Measurements from ENCODE around the gene GPAT2.
"Not testable (repeated sequence)": the region's sequence is repeated elsewhere in the genome, so short reads cannot be mapped to it uniquely, and the experiment has no call there.

Gene GPAT2

DNA sequence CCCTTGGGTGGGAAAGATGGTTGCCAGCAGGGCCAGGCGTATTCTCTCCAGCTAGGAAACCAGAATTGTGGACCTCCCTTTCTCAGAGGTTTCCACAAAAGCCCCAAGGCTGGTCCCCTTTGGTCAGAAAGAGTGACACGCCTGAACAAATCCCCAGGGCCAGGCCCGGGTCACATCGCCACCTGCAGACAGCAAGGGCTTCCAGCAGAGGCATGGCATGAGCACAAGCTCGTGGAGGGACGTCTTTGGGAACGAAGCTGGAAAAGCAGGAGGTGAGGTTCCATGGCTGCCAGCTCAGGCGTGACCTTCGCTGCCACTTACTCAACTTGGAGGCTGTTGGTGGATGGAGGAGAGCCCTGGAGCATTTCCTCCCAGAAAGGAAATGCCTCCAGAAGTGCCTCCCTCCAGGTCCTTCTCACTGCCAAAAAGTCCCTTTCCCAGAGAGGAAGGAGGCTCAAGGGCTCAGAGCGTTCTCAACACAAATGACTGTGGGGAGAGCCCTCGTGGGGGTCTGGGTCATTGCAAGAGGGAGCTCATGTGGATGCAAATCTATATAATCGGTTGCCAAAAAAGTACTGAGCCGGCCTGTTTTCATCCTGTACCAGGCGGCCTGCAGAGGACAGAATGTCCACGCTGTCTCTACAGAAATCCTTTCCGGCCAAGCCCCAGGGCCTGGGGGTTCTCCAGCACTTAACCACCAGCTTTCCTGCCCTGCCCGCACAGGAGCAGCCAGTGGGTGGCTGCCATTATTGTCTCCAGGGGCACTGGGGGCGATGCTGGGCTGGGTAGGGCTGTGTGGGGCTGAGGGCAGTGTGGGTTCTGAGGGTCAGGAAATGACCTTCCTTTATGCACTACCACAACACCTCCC is 14.6 kb upstream of the GPAT2 start:
- H3K9me2 ChIP-seq (replicated peaks; ENCODE audit: low read depth, low read length); H3K36me3 ChIP-seq (ENCODE audit: insufficient read depth, low read length); H3K4me2 ChIP-seq (ENCODE audit: low read depth, low read length, poor library complexity, severe bottlenecking); H3K9ac ChIP-seq (ENCODE audit: low read depth, low read length, poor library complexity, severe bottlenecking); H3K4me1 ChIP-seq (ENCODE audit: insufficient read depth, low read length, poor library complexity, severe bottlenecking); H3K9me3 ChIP-seq (ENCODE audit: insufficient read depth, low read depth, low read length); H3K27me3 ChIP-seq (ENCODE audit: insufficient read depth, low read length, poor library complexity, severe bottlenecking); H3F3A ChIP-seq (ENCODE audit: low read depth); H2AFZ ChIP-seq (ENCODE audit: low read length); H3K4me3 ChIP-seq (ENCODE audit: low read length, poor library complexity, severe bottlenecking); H4K20me1 ChIP-seq (ENCODE audit: insufficient read depth, low read length, poor library complexity, severe bottlenecking); H3K79me2 ChIP-seq (ENCODE audit: insufficient read depth, low read length): not testable (repeated sequence)

DNA sequence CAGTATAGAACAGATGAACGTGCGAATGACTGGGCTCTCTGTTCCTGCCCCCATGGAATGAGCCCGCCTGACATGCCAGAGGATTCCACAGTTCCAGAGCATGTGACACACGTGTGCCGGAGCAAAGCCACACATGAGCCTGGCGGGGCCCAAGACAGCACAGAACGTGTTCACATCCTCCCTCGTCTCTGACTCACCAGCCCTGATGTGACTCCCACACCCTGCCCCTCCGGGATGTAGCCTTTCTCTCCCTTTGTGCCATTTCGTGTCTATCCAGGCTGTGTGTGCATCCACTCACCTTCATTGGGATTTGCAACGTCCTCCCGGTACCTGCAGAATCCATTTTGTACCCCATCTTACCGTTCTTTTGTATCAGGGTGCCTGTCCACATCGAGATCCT is 838 bp upstream of the GPAT2 start:
- not testable (repeated sequence) for H3K9me2 ChIP-seq (replicated peaks; ENCODE audit: low read depth, low read length); H3K4me2 ChIP-seq (ENCODE audit: low read depth, low read length, poor library complexity, severe bottlenecking); H3K4me3 ChIP-seq (ENCODE audit: low read length, poor library complexity, severe bottlenecking); H3K79me2 ChIP-seq (ENCODE audit: insufficient read depth, low read length); H2AFZ ChIP-seq (ENCODE audit: low read length); H4K20me1 ChIP-seq (ENCODE audit: insufficient read depth, low read length, poor library complexity, severe bottlenecking); H3K9ac ChIP-seq (ENCODE audit: low read depth, low read length, poor library complexity, severe bottlenecking); H3K36me3 ChIP-seq (ENCODE audit: insufficient read depth, low read length); H3F3A ChIP-seq (ENCODE audit: low read depth); H3K9me3 ChIP-seq (ENCODE audit: insufficient read depth, low read depth, low read length); H3K27me3 ChIP-seq (ENCODE audit: insufficient read depth, low read length, poor library complexity, severe bottlenecking); H3K4me1 ChIP-seq (ENCODE audit: insufficient read depth, low read length, poor library complexity, severe bottlenecking)

DNA sequence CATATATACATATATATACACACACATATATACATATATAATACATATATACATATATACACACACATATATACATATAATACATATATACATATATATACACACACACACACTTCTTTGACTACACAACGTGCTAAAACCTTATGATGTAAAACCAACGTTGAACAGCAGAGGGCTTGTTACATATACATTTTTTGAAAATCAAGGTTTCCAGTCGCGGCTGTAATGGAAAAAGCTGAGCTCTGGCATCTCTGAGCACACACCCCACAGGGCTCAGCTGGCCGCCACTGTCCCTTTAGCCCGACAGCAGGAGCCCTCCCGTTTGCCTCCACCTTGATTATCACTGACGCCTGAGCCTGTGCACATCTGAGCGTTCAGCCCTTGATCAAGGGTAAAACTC is 719 bp downstream of the GPAT2 start:
- H3K79me2 ChIP-seq (ENCODE audit: insufficient read depth, low read length); H3K9ac ChIP-seq (ENCODE audit: low read depth, low read length, poor library complexity, severe bottlenecking); H3K4me3 ChIP-seq (ENCODE audit: low read length, poor library complexity, severe bottlenecking); H3K9me3 ChIP-seq (ENCODE audit: insufficient read depth, low read depth, low read length); H3K9me2 ChIP-seq (replicated peaks; ENCODE audit: low read depth, low read length); H3K4me1 ChIP-seq (ENCODE audit: insufficient read depth, low read length, poor library complexity, severe bottlenecking); H3K27me3 ChIP-seq (ENCODE audit: insufficient read depth, low read length, poor library complexity, severe bottlenecking); H4K20me1 ChIP-seq (ENCODE audit: insufficient read depth, low read length, poor library complexity, severe bottlenecking); H3F3A ChIP-seq (ENCODE audit: low read depth); H2AFZ ChIP-seq (ENCODE audit: low read length); H3K4me2 ChIP-seq (ENCODE audit: low read depth, low read length, poor library complexity, severe bottlenecking); H3K36me3 ChIP-seq (ENCODE audit: insufficient read depth, low read length): not testable (repeated sequence)

DNA sequence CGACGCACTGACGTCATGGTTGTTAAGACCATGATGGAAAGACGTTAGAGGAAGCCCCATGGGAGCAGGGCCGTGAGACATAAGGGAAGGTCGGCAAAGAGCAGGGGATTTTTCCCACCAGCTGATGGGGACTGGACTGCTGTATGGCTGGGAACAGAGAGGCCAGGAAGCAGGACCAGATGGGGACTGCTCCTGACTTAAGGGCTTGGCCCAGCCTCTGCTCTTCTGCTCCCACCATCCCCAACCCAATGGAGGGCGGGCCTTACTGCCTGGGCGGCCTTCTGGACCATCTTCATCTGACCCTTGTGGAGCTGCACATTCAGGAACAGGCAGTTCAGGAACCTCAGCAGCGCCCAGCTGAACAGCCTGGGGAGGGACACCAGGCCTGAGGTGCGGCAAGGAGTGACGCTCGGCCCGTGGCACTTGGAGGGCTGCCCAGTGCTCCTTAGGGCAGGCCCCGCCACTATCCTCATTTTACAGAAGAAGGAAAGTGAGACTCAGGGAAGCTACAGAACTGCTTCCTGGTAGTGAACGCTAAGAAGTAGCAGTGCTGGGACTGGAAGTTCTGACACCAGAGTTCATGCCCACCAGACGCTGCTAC is 6.9 kb downstream of the GPAT2 start:
- not testable (repeated sequence) for H3F3A ChIP-seq (ENCODE audit: low read depth); H3K36me3 ChIP-seq (ENCODE audit: insufficient read depth, low read length); H3K9me2 ChIP-seq (replicated peaks; ENCODE audit: low read depth, low read length); H3K4me3 ChIP-seq (ENCODE audit: low read length, poor library complexity, severe bottlenecking); H3K4me2 ChIP-seq (ENCODE audit: low read depth, low read length, poor library complexity, severe bottlenecking); H4K20me1 ChIP-seq (ENCODE audit: insufficient read depth, low read length, poor library complexity, severe bottlenecking); H2AFZ ChIP-seq (ENCODE audit: low read length); H3K9ac ChIP-seq (ENCODE audit: low read depth, low read length, poor library complexity, severe bottlenecking); H3K4me1 ChIP-seq (ENCODE audit: insufficient read depth, low read length, poor library complexity, severe bottlenecking); H3K79me2 ChIP-seq (ENCODE audit: insufficient read depth, low read length); H3K9me3 ChIP-seq (ENCODE audit: insufficient read depth, low read depth, low read length); H3K27me3 ChIP-seq (ENCODE audit: insufficient read depth, low read length, poor library complexity, severe bottlenecking)

DNA sequence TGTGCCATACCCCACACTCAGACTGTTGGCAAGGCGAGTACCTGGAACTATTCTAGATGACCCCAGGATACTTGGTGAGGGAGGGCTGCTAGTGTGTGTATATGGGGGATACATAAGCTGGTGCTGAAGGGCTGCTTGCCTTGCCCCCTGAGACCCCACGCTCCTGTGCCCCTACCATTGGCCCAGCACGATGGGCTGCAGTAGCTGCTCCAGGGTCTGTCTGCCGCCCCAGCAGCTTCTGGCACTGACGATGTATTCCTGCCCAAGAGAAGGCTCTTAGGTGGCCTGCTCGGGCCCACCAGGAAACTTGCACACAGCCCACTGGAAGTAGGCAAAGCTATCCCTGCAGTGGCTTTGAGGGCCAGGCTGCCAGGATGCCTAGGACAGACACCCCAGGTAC is 9.0 kb downstream of the GPAT2 start:
- H3K4me1 ChIP-seq (ENCODE audit: insufficient read depth, low read length, poor library complexity, severe bottlenecking); H3K79me2 ChIP-seq (ENCODE audit: insufficient read depth, low read length): not testable (repeated sequence)

More for the DNA sequence above, 9.0 kb downstream of the GPAT2 start:
- H3K9ac ChIP-seq (ENCODE audit: low read depth, low read length, poor library complexity, severe bottlenecking); H3K4me3 ChIP-seq (ENCODE audit: low read length, poor library complexity, severe bottlenecking); H3K9me2 ChIP-seq (replicated peaks; ENCODE audit: low read depth, low read length); H3K27me3 ChIP-seq (ENCODE audit: insufficient read depth, low read length, poor library complexity, severe bottlenecking); H3F3A ChIP-seq (ENCODE audit: low read depth); H3K36me3 ChIP-seq (ENCODE audit: insufficient read depth, low read length); H2AFZ ChIP-seq (ENCODE audit: low read length); H3K4me2 ChIP-seq (ENCODE audit: low read depth, low read length, poor library complexity, severe bottlenecking); H4K20me1 ChIP-seq (ENCODE audit: insufficient read depth, low read length, poor library complexity, severe bottlenecking); H3K9me3 ChIP-seq (ENCODE audit: insufficient read depth, low read depth, low read length): not testable (repeated sequence)
